Aortic smooth muscle cell (primary cell): ENCODE results near the gene PRR27. TPM values are rescaled to one million over a fixed set of nuclear protein-coding genes. Genes with fewer than 3 reads are reported as not detected.

Experiments
- total RNA-seq: library from RNA; depleted of rRNA; stranded (reverse); fragments of >200 nt; gene quantifications from 2 replicates; pipeline ENCODE4 v1.2.3, GENCODE V29; 2014

The PRR27 gene
- total RNA-seq: not detected in 2 replicates

DNA sequence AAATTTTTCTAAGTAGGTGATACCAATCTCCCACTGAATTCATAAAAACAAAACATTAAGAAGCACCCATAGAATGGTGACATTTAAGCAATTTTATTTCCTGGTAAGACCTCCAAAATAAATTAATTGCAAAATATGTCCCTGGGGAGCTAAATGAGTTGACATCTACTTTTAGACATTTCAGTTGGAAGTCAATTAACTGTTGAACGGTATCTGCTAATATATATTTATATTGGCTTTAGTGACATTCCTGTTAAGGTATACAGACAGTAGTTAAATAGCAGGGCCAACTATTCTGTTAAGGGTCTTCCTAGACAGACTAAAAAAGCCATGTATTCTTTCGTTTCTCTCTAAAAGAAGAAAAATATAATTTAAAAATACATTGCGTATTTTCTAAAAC is at the start of gene PRR27:
Gene PRR27, plus strand, starts transcription at position 301 of the 400 bp plus-strand sequence. CDS start 139 bp downstream, outside the sequence.

DNA sequence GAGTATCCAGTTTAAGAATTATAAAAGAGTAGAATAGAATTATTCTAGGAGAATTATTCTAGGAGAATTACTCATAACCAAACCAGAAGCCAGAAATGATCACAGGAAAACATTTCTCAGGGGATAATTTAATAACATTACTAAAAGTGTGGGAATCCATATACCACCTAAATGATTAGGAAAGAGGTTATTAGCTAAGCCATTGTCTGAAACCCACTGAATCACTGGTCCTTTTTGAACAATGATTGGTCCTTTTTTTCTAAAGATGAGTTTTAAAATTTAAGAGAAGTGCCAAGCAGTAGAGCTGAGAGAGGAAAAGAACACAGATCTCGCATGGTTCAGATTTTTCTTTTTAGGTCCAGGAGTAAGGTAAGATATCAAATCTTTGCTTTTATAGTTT is 41.4 kb downstream of the PRR27 start, which contains the start of gene ODAM:
Gene ODAM, plus strand, starts transcription at position 301 of the 400 bp plus-strand sequence. CDS start 819 bp downstream, outside the sequence.

Other genes with a start within 250 kb of the PRR27 start
- not detected in 2 replicates for gene CSN1S1, start 223.2 kb upstream of the PRR27 start, total RNA-seq
- not detected in 2 replicates for gene CSN2, start 188.5 kb upstream of the PRR27 start, total RNA-seq
- not detected in 2 replicates for gene STATH, start 158.3 kb upstream of the PRR27 start, total RNA-seq
- not detected in 2 replicates for gene HTN3, start 125.8 kb upstream of the PRR27 start, total RNA-seq
- not detected in 2 replicates for gene HTN1, start 103.8 kb upstream of the PRR27 start, total RNA-seq
- not detected in 2 replicates for gene ODAM, start 41.5 kb downstream of the PRR27 start, total RNA-seq
- not detected in 2 replicates for gene FDCSP, start 71.9 kb downstream of the PRR27 start, total RNA-seq
- not detected in 2 replicates for gene CSN3, start 88.4 kb downstream of the PRR27 start, total RNA-seq
- gene CABS1, start 180.7 kb downstream of the PRR27 start, total RNA-seq: not detected in 2 replicates
- gene SMR3A, start 206.5 kb downstream of the PRR27 start, total RNA-seq: not detected in 2 replicates
- gene SMR3B, start 228.9 kb downstream of the PRR27 start, total RNA-seq: not detected in 2 replicates
- gene OPRPN, start 243.7 kb downstream of the PRR27 start, total RNA-seq: not detected in 2 replicates